HG02973 (cell line): ENCODE measurements around the gene PDK4.
"Not testable (repeated sequence)": the region's sequence is repeated elsewhere in the genome, so short reads cannot be mapped to it uniquely, and the experiment has no call there.

Source experiments
- ATAC-seq: cut with Tn5 transposase; IDR thresholded peaks from one replicate; pipeline ENCODE4 v1.9.1; 2021; ENCODE audit warnings: moderate library complexity; ENCODE audit not compliant: unreplicated experiment

PDK4 gene

DNA sequence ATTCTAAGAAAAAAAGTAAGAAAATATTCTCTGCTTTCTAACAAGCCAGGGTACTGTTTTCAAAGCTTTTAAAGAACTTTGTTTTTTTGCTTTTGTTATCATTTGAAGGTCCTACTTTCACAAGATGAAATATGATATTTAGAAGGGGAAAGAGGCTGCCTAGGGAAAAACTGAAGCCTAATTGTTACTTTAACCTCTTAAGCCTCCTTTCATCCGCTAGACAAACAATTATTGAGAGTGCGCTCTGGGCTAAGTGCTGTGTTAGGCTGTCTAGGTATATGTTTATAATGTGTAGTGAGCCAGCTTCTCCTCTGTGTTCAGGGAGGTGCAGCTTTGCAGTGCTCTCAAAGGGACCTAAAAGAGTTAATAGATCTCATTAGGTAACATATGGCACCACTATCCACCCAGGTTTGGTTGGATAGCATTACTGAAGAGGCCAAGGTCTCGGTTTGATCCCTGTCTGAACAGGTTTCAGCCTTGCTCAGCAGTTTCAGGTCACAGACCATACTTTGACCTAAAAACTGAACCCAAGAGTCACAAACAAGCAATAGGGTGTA, 17.9 kb downstream of the PDK4 start:
- ATAC-seq, result no peak

DNA sequence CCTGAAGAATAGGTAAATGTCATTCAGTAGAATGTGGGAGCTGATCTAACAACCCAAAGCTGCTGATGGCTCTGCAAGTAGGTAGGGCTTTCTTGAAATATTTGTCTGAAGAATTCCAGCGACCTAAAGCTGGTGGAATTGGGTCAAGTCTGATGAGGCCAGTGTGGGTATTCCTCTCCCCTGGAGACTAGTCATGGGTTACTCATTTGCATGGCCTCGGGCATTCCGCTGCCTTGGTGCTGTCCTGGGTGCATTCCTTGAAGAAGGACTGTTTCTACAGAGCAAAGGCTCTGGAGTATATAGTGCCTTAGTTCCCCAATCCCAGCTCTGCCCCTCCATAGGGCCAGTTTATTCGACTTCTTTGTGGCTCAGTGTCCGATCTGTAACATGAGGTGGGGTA, 19.2 kb downstream of the PDK4 start:
- ATAC-seq, result no peak

DNA sequence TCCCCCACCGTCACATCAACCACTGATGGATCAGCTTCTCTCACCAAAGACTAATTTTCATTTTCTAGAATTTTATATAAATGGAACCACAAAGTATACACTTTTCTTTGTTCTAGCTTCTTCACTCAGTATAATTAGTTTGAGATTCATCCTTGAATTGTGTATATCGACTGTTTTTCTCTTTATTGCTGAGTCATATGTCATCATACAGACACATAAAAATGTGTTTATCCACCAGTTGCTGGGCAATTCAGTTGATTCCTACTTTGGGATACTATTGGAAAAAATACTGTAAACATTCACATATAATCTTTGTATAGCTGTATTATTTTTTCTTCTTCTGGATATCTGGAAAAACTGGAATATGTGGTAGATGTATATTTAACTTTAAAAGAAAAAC, 26.6 kb downstream of the PDK4 start:
- ATAC-seq, result no peak

GRCh38 chr7:95560674-95561073, 35.6 kb downstream of the PDK4 start:
- no peak for ATAC-seq

- ATAC-seq, result no peak
Measured at GRCh38 chr7:95558864-95559263, 37.5 kb downstream of the PDK4 start.

DNA sequence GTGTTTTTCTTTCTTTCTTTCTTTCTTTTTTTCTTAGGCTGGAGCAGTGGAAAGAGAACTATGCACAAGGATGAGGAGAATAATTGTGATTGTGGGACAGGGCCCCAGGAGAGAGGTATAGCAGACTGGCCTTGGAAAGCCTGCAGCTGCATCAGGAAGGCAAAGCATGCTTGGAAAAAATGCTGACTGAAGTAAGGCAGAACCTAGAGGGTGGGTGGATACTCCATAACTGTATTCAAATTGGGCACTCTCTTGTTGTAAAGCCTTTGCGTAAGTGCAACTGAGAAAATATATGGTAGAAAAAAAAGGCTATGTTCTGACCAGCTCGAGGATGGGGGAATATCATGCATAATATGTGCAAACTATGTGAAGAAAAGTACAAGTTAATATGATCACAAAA, 39.5 kb downstream of the PDK4 start:
- no peak for ATAC-seq

DNA sequence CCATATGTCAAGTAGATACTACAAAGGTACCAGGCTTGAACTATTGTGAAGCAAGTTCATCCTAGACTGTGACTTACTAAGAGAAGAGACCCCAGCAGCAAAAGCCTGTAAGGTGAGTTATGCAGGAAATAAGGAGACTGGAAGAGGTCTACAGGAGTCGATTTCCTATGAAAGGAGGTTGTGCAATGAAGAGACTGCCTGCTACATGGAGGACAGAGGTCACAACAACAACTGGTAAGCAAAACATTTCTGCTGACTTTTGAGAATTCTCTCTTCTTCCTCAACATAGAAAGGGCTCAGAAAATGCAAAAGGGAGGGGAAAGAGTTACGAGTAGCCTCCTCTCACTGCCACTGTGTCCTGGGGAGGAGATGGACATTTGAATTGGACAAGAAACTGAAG, 42.4 kb downstream of the PDK4 start:
- no peak for ATAC-seq

DNA sequence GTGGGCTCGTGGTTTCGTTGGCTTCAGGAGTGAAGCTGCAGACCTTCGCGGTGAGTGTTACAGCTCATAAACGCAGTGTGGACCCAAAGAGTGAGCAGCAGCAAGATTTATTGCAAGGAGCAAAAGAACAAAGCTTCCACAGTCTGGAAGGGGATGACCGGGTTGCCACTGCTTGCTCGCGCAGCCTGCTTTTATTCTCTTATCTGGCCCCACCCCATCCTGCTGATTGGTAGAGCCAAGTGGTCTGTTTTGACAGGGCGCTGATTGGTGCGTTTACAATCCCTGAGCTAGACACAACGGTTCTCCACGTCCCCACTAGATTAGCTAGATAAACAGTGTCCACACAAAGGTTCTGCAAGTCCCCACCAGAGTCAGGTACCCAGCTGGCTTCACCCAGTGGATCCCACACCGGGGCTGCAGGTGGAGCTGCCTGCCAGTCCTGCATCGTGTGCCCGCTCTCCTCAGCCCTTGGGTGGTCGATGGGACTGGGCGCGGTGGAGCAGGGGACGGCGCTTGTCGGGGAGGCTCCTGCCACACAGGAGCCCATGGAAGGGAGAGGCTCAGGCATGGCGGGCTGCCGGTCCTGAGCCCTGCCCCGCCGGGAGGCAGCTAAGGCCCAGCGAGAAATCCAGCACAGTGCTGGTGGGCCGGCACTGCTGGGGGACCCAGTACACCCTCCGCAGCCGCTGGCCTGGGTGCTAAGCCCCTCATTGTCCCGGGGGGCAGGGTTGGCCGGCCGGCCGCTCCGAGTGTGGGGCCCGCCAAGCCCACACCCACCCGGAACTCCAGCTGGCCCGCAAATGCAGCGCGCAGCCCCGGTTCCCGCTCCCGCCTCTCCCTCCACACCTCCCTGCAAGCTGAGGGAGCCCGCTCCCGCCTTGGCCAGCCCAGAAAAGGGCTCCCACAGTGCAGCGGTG, 44.0 kb downstream of the PDK4 start:
- not testable (repeated sequence) for ATAC-seq

DNA sequence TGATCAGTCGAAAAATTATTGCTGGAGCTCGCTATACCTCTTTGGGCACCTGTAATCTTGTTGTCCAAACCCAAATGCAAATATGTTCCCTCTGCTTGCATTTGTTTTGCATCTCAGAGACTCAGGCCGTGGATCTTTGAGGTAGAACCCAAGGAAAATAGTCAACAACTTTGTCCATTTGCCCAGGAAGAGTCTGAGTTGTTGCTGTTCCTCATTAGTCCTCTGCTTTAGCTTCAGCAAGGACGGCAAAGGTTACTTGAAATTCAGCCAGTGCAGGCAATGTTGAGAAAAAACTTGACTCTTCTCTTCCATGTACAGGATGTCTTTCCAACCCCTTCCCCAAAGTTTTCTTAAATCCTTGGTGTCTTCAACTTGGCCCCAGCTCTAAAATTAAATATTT, 45.8 kb downstream of the PDK4 start:
- ATAC-seq, result no peak

GRCh38 chr7:95549818-95550529, 46.3 kb downstream of the PDK4 start:
- ATAC-seq, result no peak

DNA sequence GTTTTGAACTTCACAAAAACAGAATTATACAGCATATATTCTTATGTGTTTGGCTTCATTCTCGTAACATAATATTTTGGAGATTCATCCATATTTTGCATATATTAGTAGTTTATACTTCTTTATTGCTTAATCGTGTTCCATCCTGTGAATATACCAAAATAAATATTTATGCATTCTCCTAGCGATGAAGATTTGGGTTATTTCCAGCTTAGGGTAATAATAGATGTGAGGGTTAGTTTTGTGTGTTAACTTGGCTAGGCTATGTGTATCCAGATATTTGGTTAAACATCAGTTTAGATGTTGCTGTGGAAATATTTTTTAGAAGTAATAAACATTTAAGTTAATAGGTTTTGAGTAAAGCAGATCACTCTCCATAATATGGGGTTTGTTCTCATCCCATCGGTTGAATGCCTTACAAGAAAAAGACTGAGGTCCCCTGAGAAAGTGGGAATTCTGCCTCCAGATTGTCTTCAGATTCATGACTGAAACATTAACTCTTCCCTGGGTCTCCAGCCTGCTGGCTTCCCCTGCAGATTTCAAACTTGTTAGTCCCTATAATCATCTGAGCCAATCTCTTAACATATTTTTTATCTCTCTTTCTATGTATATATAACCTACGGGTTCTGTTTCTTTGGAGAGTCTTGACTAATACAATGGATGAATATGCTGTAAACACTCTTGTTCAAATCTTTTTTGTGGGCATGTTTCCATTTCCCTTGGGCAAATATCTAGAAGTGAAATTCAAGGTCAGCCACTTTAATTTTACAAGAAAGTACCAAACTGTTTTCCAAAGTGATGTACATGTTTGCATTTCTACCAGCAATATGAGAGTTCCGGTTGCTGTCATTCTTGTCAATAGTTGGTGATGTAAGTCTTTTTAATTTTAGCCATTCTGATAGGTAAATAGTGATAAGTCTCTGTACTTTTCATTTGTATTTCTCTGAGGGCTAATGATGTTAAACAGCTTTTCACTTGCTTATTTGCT, 48.7 kb downstream of the PDK4 start:
- no peak for ATAC-seq

DNA sequence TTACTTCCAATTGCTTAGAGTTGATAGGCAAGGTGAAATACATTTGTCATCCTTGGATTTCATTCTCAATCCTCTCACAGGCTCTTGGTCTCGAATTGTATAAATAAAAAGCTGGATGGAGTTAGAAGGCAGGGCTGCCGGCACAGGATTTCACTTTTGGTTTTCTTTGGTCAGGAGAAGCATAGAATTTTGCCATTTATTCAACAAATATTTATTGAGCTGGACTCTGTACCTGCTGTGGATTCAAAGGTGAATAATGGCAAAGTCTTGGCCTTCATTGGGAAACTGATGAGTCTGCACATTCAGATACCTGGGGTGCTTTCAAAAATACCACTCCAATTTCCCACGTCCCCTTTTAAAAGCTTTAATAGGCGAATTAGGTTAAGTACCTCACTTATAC, 49.7 kb downstream of the PDK4 start:
- no peak for ATAC-seq

GRCh38 chr7:95545673-95546072, 50.6 kb downstream of the PDK4 start:
- no peak for ATAC-seq

- no peak for ATAC-seq
Measured at GRCh38 chr7:95545007-95545615, 51.2 kb downstream of the PDK4 start.

DNA sequence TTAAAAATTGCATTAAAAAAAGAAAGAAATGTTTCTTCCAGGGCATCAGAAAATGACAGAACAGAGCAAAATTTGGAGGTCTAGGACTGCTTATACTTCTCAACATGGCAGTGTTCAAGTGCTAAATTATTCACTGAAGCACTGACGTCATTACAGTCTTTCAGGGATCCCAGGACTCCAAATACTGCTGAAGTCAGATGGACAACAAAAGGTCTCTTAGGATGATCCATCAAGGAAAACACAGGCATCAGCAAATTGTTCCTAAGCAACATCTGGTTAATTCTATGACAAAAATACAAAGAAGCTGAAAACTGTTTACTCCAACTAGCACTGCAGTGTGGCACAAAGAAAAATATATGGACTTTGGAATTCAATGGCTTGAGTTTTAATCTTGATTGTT, 52.1 kb downstream of the PDK4 start:
- no peak for ATAC-seq

- no peak for ATAC-seq
Measured at GRCh38 chr7:95543312-95543711, 53.0 kb downstream of the PDK4 start.

- no peak for ATAC-seq
Measured at GRCh38 chr7:95540366-95540765, 56.0 kb downstream of the PDK4 start.

GRCh38 chr7:95539426-95539825, 56.9 kb downstream of the PDK4 start:
- ATAC-seq, result no peak

DNA sequence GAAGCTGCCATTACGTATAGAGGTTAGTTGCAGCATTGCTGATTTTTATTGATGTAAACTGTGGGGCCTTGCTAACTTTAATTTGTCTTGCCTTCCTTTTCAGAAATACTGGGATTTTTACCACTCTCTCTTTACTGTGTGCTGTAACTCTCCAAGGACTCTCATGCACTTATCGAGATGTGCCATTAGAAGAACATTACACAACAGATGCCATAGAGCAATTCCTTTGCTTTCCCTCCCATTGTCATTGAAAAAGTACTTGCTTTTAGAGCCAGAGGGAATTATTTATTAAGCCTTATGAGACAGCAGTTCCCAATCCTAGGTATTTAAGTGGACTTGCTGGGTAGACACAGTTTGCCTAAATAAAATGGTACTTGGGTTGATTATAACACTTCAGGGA, 58.8 kb downstream of the PDK4 start:
- ATAC-seq, result no peak

GRCh38 chr7:95536656-95537311, 59.5 kb downstream of the PDK4 start:
- no peak for ATAC-seq
